ENCODE data around the gene DCAF17.
A peak's percentile ranks its signal among the peaks of the same experiment; 100 is the strongest.
"Not testable (repeated sequence)": the region's sequence is repeated elsewhere in the genome, so short reads cannot be mapped to it uniquely, and the experiment has no call there.

Gene DCAF17

DNA sequence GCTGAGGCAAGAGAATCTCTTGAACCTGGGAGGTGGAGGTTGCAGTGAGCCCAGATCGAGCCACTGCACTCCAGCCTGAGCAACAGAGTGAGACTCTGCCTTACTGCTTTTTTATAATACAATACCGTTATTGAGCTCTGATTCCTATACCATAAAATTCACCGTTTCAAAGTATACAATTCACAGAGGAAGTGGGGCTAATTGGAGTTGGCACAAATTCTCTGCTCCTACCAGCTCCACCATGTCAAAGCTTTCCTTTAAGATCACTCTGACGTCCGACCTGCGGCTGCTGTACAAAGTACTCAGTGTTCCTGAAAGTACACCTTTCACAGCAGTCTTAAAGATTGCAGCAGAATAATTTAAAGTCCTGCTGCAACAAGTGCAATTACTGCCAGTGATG, 58.6 kb downstream of the DCAF17 start:
- no peak overlapping the region for H3K27ac ChIP-seq (ENCODE audit: extremely low read depth, low read depth, low read length)
- ChIA-PET POLR2A (no interaction called here), CTCF (interaction anchor here (0.6 kb wide), 1 partner anchor 32 kb away, joined by 3 read pairs; no protein-coding TSS in a partner anchor)
- H3K36me3 ChIP-seq (ENCODE audit: control insufficient read depth in 2 of 2, insufficient read depth in 1 of 2, low read length in 2 of 2), result no peaks in the 10 kb centered on the region
- H3K4me1 ChIP-seq (ENCODE audit: control insufficient read depth, insufficient read depth, low read length), result no peaks in the 10 kb centered on the region
- no peak overlapping the region for H3K4me3 ChIP-seq (ENCODE audit: low read depth, low read length)
- H3K9me3 ChIP-seq (ENCODE audit: control insufficient read depth, insufficient read depth, low read depth, low read length), result no peaks in the 10 kb centered on the region
- TF ChIP-seq ZNF311 (tag by site-specific recombination; IDR thresholded peaks at IDR 0.05; ENCODE audit: borderline replicate concordance), result no peak
- peak; percentile 43; the same call in 1 of the 2 replicates for TF ChIP-seq SCRT2 (tag by site-specific recombination; IDR thresholded peaks at IDR 0.05)

GRCh38 chr2:171497664-171498063, 63.6 kb downstream of the DCAF17 start:
- H3K4me1 ChIP-seq (ENCODE audit: control insufficient read depth, insufficient read depth, low read length); H3K36me3 ChIP-seq (ENCODE audit: control insufficient read depth in 2 of 2, insufficient read depth in 1 of 2, low read length in 2 of 2); H3K4me3 ChIP-seq (ENCODE audit: low read depth, low read length); CTCF ChIA-PET; POLR2A ChIA-PET; H3K9me3 ChIP-seq (ENCODE audit: control insufficient read depth, insufficient read depth, low read depth, low read length); H3K27ac ChIP-seq (ENCODE audit: extremely low read depth, low read depth, low read length): not testable (repeated sequence)

DNA sequence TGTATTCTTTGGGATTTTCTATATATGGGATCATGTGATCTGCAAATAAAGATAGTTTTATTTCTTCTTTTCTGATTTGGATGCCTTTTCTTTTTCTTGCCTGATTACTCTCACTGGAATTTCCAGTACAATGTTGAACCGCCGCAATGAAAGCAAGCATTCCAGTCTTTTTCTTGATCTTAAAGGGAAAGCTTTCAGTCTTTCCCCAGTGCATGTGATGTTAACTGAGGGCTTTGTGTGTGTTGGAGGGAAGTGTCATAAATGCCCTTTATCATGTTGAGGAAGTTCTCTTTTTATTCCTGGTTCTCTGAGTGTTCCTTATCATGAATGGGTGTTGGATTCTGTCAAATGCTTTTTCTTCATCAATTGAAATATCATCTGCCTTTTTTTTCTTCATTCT, 71.3 kb downstream of the DCAF17 start:
- POLR2A ChIA-PET, result no interaction called here

GRCh38 chr2:171509945-171510731, 76.1 kb downstream of the DCAF17 start:
- Histone ChIP-seq H3K9me3 (ENCODE audit: control insufficient read depth, insufficient read depth, low read depth, low read length) (no peaks in the 10 kb centered on the region), H3K36me3 (ENCODE audit: control insufficient read depth in 2 of 2, insufficient read depth in 1 of 2, low read length in 2 of 2) (no peaks in the 10 kb centered on the region), H3K4me3 (ENCODE audit: low read depth, low read length) (no peak overlapping the region), H3K4me1 (ENCODE audit: control insufficient read depth, insufficient read depth, low read length) (no peaks in the 10 kb centered on the region), H3K27ac (ENCODE audit: extremely low read depth, low read depth, low read length) (no peak overlapping the region)
- ChIA-PET CTCF (interaction anchor here (0.6 kb wide), 2 partner anchors 109 to 1365 kb away, joined by 3 read pairs; no protein-coding TSS in a partner anchor), POLR2A (no interaction called here)
- TF ChIP-seq KLF16 (tag by site-specific recombination; IDR thresholded peaks at IDR 0.05) (no peak), ZNF354C (tag by site-specific recombination; IDR thresholded peaks at IDR 0.05; ENCODE audit: borderline replicate concordance, low read depth) (no peak), ZNF140 (tag by site-specific recombination; IDR thresholded peaks at IDR 0.05) (0 out of 2 replicates have a peak, but pooled peaks have one; percentile 13)

More for the DNA sequence above, 71.3 kb downstream of the DCAF17 start:
- no peak overlapping the region for H3K4me3 ChIP-seq (ENCODE audit: low read depth, low read length)
- H3K4me1 ChIP-seq (ENCODE audit: control insufficient read depth, insufficient read depth, low read length), result no peaks in the 10 kb centered on the region
- CTCF ChIA-PET, result interaction anchor here (0.7 kb wide), 1 partner anchor 26 kb away, joined by 4 read pairs; no protein-coding TSS in a partner anchor
- no peak overlapping the region for H3K27ac ChIP-seq (ENCODE audit: extremely low read depth, low read depth, low read length)
- no peaks in the 10 kb centered on the region for H3K36me3 ChIP-seq (ENCODE audit: control insufficient read depth in 2 of 2, insufficient read depth in 1 of 2, low read length in 2 of 2)
- no peaks in the 10 kb centered on the region for H3K9me3 ChIP-seq (ENCODE audit: control insufficient read depth, insufficient read depth, low read depth, low read length)
- TF ChIP-seq MZF1 (tag by site-specific recombination; IDR thresholded peaks at IDR 0.05; ENCODE audit: borderline replicate concordance) (no peak), ZNF426 (tag by site-specific recombination; IDR thresholded peaks at IDR 0.05) (no peak), ZNF202 (tag by site-specific recombination; IDR thresholded peaks at IDR 0.05; ENCODE audit: borderline replicate concordance) (no peak), SP3 (tag by site-specific recombination; IDR thresholded peaks at IDR 0.05) (no peak), ATF2 (tag by site-specific recombination; IDR thresholded peaks at IDR 0.05; ENCODE audit: low read depth) (no peak), WT1 (tag by site-specific recombination; IDR thresholded peaks at IDR 0.05) (no peak), ZXDB (tag by site-specific recombination; IDR thresholded peaks at IDR 0.05) (no peak), ZNF292 (tag by site-specific recombination; IDR thresholded peaks at IDR 0.05; ENCODE audit: borderline replicate concordance, low read depth) (no peak), GLI4 (tag by site-specific recombination; IDR thresholded peaks at IDR 0.05) (no peak), ZNF140 (tag by site-specific recombination; IDR thresholded peaks at IDR 0.05) (no peak), FEZF1 (tag by site-specific recombination; IDR thresholded peaks at IDR 0.05) (no peak), GLIS1 (tag by site-specific recombination; IDR thresholded peaks at IDR 0.05) (no peak), ZNF138 (tag by site-specific recombination; IDR thresholded peaks at IDR 0.05; ENCODE audit: borderline replicate concordance) (no peak)

All from HEK293 (cell line).